Esophagus (tissue), 2 donors: ENCODE data around the gene KRT81. TPM values are rescaled to one million over a fixed set of nuclear protein-coding genes. Genes with fewer than 3 reads are reported as not detected.

ENCODE experiments used
- H3K27ac ChIP-seq, 2 donors: one replicate each; pipeline ENCODE4 v1.5.1; 2013; ENCODE audit warnings: low read depth in 2 of 2, mild to moderate bottlenecking in 2 of 2, inconsistent platforms in 1 of 2, low read length in 1 of 2, moderate library complexity in 1 of 2
- H3K27me3 ChIP-seq, 2 donors: one replicate each; pipeline ENCODE4 v1.6.1; 2013; ENCODE audit warnings: low read length in 2 of 2, control low read depth in 1 of 2, mild to moderate bottlenecking in 1 of 2; ENCODE audit not compliant: insufficient read depth in 2 of 2, control insufficient read depth in 1 of 2
- H3K36me3 ChIP-seq, 2 donors: one replicate each; pipeline ENCODE4 v1.6.1; 2013; ENCODE audit warnings: low read length in 1 of 2; ENCODE audit not compliant: control insufficient read depth in 2 of 2, insufficient read depth in 2 of 2
- H3K4me1 ChIP-seq, 2 donors: one replicate each; pipeline ENCODE4 v1.6.1; 2013; ENCODE audit warnings: low read length in 1 of 2; ENCODE audit not compliant: control insufficient read depth in 2 of 2, insufficient read depth in 2 of 2
- H3K4me3 ChIP-seq, 2 donors: one replicate each; pipeline ENCODE4 v1.5.1; 2013; ENCODE audit warnings: low read length in 2 of 2, mild to moderate bottlenecking in 2 of 2, low read depth in 1 of 2, moderate library complexity in 1 of 2
- H3K9me3 ChIP-seq, 2 donors: one replicate each; pipeline ENCODE4 v1.6.1; 2013; ENCODE audit warnings: mild to moderate bottlenecking in 2 of 2, low read depth in 1 of 2, low read length in 1 of 2, moderate library complexity in 1 of 2; ENCODE audit not compliant: control insufficient read depth in 2 of 2, insufficient read depth in 1 of 2
- WGBS, 2 donors: extraction: QIAGEN DNeasy Blood & Tissue Kit; methylation state at CpG; one replicate each; pipeline ENCODE4 v1.1.7; 2013; 5-methylcytosine and 5-hydroxymethylcytosine counted together
- polyA plus RNA-seq, 2 donors: library from polyadenylated mRNA; stranded (reverse); fragments of 200-250 nt; gene quantifications; one replicate each; pipeline ENCODE4 v1.2.3, GENCODE V29; 2013
- donor health status: healthy with polysubstance abuse.
- donor health status: Bipolar disorder and iron deficiency.

KRT81 gene
- polyA plus RNA-seq, 2 donors, result 0.05 to 0.08 TPM

DNA sequence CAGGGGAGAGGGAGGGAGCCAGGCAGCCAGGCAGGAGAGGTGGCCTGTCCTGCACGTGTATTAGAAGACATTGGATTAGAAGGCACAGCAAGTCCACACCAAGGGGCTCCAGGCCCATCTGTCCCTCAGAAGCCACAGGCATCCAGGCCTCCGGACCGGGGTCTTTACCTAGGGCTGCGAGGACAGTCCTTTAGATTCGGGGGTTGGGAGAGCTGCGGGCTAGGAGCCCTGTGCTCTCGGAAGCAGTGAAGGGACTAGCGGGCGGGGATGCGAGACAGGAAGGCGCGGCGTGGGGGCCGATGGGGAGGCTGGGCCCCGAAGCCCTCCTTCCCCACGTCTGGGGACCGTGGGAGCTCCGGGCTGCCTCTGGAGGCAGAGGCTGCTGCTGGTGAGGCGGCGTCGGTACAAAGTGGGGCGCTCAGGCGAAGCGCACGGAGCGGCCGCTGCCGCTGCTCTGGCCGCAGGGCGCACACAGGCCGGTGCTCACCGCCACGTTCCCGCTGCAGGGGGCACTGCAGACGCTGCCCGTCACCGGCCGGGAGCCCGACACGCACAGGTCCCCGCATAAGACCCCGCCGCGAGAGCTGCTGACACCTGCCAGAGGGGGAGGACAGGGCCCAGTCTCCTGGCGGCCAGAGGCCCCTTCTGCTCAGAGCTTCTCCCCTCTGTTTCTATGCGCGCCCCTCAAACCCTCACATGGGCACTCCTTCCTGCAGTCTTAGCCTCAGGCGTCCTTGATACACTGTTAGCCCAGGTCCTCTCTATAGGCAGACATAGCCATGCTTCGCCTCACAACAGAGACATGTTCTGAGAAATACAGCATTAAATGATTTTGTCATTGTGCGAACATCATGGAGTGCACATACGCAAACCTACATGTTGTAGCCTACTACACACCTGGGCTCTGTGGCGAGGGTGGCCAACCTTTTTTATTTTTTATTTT, 41.0 kb downstream of the KRT81 start:
- no peaks in the 10 kb centered on the region for H3K27me3 ChIP-seq
- WGBS, 2 donors, result 64 to 65% methylated on average over 45 to 52 of the region's 52 CpGs
- no peak overlapping the region for H3K27ac ChIP-seq
- peaks cover 0 to 5% of the 10 kb centered on the region in 2 donors for H3K36me3 ChIP-seq
- H3K9me3 ChIP-seq, result no peaks in the 10 kb centered on the region
- peaks cover 2 to 14% of the 10 kb centered on the region in 2 donors for H3K4me1 ChIP-seq
- no peak overlapping the region for H3K4me3 ChIP-seq

DNA sequence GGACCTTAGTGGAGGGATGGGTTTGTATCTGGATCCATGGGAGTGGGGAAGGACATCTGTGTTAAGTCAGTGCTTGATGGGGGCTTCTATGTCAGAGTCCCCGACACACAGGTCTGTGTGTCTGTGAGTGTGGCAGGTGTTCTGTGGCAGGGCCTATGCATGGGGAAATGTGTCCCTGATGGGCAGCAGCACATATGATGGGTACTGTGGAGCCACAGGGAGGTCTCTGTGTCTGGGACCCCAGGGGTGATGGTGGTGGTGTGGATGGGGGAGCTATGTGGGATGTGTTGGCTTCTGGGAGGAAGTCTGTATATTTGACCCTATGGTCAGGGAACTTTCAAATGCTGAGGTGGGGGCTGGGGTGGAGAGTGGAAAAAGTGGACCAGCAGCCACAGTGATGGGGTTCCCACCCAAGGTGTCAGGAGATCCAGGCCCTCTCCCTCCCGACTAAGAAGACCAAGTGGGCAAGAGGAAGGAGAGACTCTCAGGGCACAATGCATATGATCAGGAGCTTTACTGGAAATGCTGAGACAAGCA, 41.8 kb downstream of the KRT81 start:
- H3K9me3 ChIP-seq, result no peaks in the 10 kb centered on the region
- H3K27ac ChIP-seq, result no peak overlapping the region
- H3K27me3 ChIP-seq, result no peaks in the 10 kb centered on the region
- peaks cover 0 to 5% of the 10 kb centered on the region in 2 donors for H3K36me3 ChIP-seq
- WGBS, 2 donors, result 85 to 88% methylated on average over 2 of the region's 2 CpGs
- H3K4me1 ChIP-seq, result peaks cover 2 to 18% of the 10 kb centered on the region in 2 donors
- H3K4me3 ChIP-seq, result no peak overlapping the region

DNA sequence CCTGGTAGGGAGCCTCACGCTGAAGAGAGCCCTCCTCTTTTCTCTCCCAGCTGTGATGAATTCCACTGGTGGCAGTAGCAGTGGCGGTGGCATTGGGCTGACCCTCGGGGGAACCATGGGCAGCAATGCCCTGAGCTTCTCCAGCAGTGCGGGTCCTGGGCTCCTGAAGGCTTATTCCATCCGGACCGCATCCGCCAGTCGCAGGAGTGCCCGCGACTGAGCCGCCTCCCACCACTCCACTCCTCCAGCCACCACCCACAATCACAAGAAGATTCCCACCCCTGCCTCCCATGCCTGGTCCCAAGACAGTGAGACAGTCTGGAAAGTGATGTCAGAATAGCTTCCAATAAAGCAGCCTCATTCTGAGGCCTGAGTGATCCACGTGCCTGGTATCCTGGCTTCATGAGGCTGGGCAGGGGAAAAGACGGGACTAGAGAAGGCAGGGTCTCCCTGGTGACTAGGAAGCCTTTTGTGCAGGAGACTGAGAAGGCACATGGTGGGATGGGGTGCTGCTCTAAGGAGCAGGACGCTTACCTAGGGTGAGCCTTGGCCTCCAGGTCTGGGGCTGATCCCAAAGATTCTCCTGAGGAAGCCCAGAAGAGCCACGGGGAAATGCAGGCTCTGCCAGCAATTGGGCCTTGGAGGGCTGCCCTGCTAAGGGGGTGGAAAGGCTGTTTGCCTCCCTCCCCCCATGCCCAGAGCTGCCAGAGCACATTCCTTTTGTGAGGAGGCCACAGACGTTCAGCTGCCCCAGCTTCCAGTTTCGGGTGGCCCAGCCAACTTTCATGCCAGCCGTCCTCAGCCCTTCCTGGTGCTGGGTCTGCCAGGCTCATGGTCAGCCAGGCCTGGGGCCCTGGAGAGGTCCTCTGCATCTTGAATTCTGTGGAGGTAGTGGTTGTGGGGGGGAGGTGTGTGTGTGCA, 42.5 kb downstream of the KRT81 start:
- Histone ChIP-seq H3K9me3 (no peaks in the 10 kb centered on the region), H3K27ac (peak overlapping the region in 1 of 2 donors; percentile 13), H3K27me3 (no peaks in the 10 kb centered on the region), H3K36me3 (peaks cover 0 to 5% of the 10 kb centered on the region in 2 donors), H3K4me3 (no peak overlapping the region), H3K4me1 (peaks cover 5 to 26% of the 10 kb centered on the region in 2 donors)
- WGBS, 2 donors, result 78 to 81% methylated on average over 18 of the region's 18 CpGs

DNA sequence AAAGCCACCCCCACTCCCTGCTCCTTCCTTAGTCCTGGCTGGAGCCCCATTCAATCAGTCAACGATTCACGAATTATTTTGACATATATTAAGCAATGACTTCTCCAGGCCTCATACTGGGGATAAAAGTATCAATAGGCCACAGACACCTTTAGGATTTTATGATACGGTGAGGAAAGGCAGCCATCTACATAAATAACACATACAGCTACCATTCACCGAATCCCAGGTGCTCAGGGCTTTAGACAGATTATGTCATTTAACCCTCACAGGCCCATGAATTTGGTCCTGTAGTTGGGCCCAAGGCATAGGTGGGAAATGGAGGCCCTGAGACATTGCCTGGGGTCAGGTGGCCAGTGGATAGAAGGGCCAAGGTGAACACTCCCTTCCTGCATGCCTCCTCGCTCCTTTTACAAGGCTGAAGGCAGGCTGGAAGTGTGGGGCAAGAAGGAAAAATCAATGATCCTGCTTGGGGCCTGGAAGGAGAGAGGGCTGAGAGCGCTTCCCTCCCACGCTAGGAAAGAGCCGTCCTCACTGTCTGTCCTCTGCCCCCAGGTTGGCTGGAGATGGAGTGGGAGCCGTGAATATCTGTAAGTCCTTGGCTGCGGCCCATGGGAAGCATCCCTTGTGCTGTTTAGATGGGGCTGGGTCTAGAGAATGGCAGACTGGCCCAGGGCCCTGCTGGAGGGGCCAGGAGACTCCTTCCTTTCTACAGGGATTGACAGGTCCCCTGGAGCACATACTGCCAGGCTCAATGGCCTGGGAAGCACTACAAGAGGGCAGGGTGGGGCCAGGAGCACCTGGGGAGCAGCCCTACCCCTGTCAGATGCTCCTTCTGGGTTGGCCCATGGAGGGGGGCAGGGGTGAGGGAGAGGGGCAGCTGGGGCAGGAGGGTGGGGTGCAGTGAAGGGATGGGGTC, 43.5 kb downstream of the KRT81 start:
- no peaks in the 10 kb centered on the region for H3K9me3 ChIP-seq
- H3K36me3 ChIP-seq, result peaks cover 0 to 5% of the 10 kb centered on the region in 2 donors
- no peaks in the 10 kb centered on the region for H3K27me3 ChIP-seq
- peaks cover 10 to 35% of the 10 kb centered on the region in 2 donors for H3K4me1 ChIP-seq
- 69 to 75% methylated on average over 10 of the region's 10 CpGs for WGBS, 2 donors
- H3K27ac ChIP-seq, result no peak overlapping the region
- no peak overlapping the region for H3K4me3 ChIP-seq

DNA sequence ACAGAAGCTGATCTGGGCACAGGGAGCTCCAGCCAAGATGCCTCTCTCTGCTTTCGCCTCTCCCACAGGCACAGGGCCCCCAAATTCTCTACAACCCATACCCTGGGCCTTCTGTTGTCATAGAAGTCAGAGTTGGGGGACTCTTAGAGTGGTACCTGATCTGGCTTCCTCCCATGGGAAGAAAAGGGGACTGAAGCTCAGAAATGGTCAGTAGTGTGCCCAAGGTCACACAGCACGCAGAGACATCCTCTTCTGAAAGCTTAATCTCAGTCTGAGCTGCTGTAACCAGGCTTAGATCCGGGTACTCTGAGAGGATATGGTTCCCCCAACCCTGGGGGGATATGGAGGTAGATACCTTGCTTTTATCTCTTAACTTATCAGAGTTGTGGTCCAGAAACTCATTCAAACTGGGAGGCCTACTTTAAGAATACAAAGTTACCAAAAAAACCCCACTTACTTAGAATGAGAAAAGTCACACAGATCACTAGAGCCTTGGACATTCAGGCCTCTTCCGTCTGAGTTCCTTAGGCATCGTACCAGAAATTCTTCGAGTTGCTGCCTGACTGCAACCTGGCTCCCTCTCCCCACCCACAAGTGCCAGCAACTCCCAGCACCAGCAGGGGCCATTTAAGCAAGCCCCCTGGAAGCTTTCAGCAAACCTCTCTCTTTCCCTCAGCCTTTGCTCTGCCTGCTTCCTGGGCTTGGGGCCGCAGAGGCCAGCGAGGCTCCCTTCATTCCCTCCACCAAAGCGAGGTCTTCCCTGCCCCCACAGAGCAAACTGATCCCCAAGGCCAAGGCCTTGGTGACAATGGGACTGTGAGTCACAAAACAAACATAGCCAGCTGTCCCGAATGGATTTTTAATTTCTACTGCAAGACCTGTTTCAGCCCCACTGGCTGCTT, 44.4 kb downstream of the KRT81 start:
- Histone ChIP-seq H3K27ac (peak overlapping the region in 1 of 2 donors; percentile 36), H3K4me3 (no peak overlapping the region), H3K9me3 (no peaks in the 10 kb centered on the region), H3K27me3 (no peaks in the 10 kb centered on the region), H3K4me1 (peaks cover 11 to 42% of the 10 kb centered on the region in 2 donors), H3K36me3 (peaks cover 0 to 7% of the 10 kb centered on the region in 2 donors)
- 50 to 55% methylated on average over 10 of the region's 10 CpGs for WGBS, 2 donors

DNA sequence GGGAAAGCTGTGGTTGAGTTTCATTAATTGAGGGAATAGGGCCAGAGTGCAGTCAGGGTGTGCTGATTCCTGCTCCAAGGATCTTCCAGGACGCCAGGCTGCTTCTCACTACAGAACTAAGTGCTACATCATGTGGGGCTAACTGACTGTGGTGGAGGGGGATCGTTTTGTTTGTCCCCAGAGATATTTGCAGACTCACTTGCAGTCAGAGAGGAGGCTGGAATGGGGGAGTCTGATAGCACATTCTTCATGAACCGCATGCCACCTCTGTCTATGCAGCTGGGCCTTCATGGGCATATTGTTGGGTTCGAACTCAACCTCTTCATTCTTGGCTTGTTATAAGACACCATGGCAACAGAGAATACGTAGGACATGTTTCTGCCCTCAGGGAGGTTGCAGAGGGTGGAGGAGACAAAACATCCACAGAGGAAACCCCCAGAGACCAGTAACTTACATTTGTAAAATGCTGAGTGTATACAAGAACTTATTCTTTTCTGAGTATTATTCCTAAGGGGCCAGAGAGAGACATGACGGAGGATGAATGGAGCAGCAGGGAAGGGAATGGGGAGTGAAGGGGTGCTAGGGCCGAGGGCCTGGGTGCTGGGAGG, 45.3 kb downstream of the KRT81 start:
- H3K4me1 ChIP-seq, result peaks cover 11 to 42% of the 10 kb centered on the region in 2 donors

DNA sequence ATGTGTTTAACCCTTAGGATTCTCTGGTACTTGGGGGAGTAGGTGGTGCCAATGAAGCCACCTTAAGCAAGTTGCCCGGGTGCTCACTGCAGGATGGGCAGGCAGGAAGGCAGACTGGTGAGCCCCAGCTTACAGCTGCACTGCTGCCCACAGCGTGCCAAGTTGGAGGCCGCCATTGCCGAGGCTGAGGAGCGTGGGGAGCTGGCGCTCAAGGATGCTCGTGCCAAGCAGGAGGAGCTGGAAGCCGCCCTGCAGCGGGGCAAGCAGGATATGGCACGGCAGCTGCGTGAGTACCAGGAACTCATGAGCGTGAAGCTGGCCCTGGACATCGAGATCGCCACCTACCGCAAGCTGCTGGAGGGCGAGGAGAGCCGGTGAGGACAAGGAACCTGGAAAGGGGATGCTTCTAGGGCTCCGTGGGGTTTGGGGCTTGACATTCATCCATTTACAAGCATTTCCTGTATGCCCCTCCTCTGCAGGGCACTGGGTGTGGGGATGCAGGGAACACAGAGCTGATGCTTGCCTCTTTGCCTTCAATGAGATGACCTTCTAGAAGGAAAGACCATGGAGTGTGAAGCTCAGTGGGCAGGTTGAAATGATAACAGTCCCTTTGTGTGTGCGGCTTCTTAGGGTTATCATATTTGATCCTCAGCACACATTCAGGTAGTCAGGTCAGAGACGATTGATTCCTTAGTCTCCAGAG, 45.9 kb downstream of the KRT81 start:
- Histone ChIP-seq H3K4me1 (peaks cover 11 to 42% of the 10 kb centered on the region in 2 donors), H3K36me3 (peaks cover 0 to 7% of the 10 kb centered on the region in 2 donors)

More for the DNA sequence above, 45.3 kb downstream of the KRT81 start:
- no peak overlapping the region for H3K27ac ChIP-seq
- WGBS, 2 donors, result 71 to 81% methylated on average over 7 of the region's 7 CpGs
- no peak overlapping the region for H3K4me3 ChIP-seq
- H3K36me3 ChIP-seq, result peaks cover 0 to 7% of the 10 kb centered on the region in 2 donors
- no peaks in the 10 kb centered on the region for H3K9me3 ChIP-seq
- H3K27me3 ChIP-seq, result no peaks in the 10 kb centered on the region

More for the DNA sequence above, 45.9 kb downstream of the KRT81 start:
- Histone ChIP-seq H3K4me3 (no peak overlapping the region), H3K9me3 (no peaks in the 10 kb centered on the region), H3K27me3 (no peaks in the 10 kb centered on the region), H3K27ac (no peak overlapping the region)
- 64% methylated on average over 20 of the region's 20 CpGs for WGBS, 2 donors
